ENCODE results near the gene FOCAD.

DNA sequence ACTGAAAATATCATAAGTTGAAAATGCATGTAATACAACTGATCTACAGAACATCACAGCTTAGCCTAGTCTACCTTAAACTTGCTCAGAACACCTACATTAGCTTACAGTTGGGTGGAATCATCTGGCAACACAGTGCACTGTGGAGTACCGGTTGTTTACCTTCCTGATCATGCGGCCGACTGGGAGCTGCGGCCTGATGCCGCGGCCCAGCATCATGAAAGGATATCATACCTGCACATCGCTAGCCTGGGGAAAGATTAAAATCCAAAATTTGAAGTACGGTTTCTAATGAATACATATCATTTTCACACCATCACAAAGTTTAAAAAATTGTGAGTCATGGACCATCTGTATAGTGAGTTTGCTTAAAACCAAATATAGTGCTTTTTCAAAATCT, 345.6 kb downstream of the FOCAD start:
- TF ChIP-seq POLR2A (IDR thresholded peaks at IDR 0.05) (no peak), CTCF (IDR thresholded peaks at IDR 0.05) (no peak)
